Ectodermal cell (in vitro differentiated cells): ENCODE measurements around the gene EPHB4.

ENCODE experiments used
- H3K27ac ChIP-seq: 2 replicates; pipeline ENCODE4 v1.7.0; 2013; ENCODE audit warnings: mild to moderate bottlenecking, low read depth, low read length; ENCODE audit not compliant: insufficient read depth, poor library complexity, severe bottlenecking
- H3K27me3 ChIP-seq: 2 replicates; pipeline ENCODE4 v1.7.0; 2013; ENCODE audit warnings: mild to moderate bottlenecking, low read length; ENCODE audit not compliant: insufficient read depth, control insufficient read depth, poor library complexity, severe bottlenecking
- H3K36me3 ChIP-seq: one replicate; pipeline ENCODE4 v1.7.0; 2013; ENCODE audit warnings: low read length; ENCODE audit not compliant: control insufficient read depth, insufficient read depth
- H3K4me1 ChIP-seq: one replicate; pipeline ENCODE4 v1.7.0; 2013; ENCODE audit warnings: low read length; ENCODE audit not compliant: control insufficient read depth, insufficient read depth
- H3K4me3 ChIP-seq: 2 replicates; pipeline ENCODE4 v1.7.0; 2013; ENCODE audit warnings: low read depth, low read length, control low read depth; ENCODE audit not compliant: insufficient read depth
- H3K9me3 ChIP-seq: 2 replicates; pipeline ENCODE4 v1.7.0; 2013; ENCODE audit warnings: mild to moderate bottlenecking, low read length, moderate library complexity; ENCODE audit not compliant: control insufficient read depth
- WGBS, 2 experiments: methylation state at CpG; one replicate each; pipeline ENCODE4 v1.1.7; 2013; ENCODE audit warnings: missing lambda C conversion rate in 2 of 2; 5-methylcytosine and 5-hydroxymethylcytosine counted together

EPHB4 gene

GRCh38 chr7:100865938-100866728, 38.8 kb upstream of the EPHB4 start:
- WGBS, 2 experiments: 94 to 95% methylated on average over 46 of the region's 46 CpGs
- peaks cover 6% of the 10 kb centered on the region for H3K4me1 ChIP-seq
- H3K9me3 ChIP-seq: no peaks in the 10 kb centered on the region
- no peak overlapping the region for H3K4me3 ChIP-seq
- peaks cover 4% of the 10 kb centered on the region for H3K36me3 ChIP-seq
- H3K27me3 ChIP-seq: no peaks in the 10 kb centered on the region
- no peak overlapping the region for H3K27ac ChIP-seq

- H3K4me1 ChIP-seq: peaks cover 6% of the 10 kb centered on the region
- no peaks in the 10 kb centered on the region for H3K27me3 ChIP-seq
- H3K27ac ChIP-seq: no peak overlapping the region
- H3K36me3 ChIP-seq: peaks cover under 1% of the 10 kb centered on the region
- WGBS, 2 experiments: 84 to 85% methylated on average over 17 of the region's 17 CpGs
- H3K4me3 ChIP-seq: no peak overlapping the region
- no peaks in the 10 kb centered on the region for H3K9me3 ChIP-seq
Measured at GRCh38 chr7:100865372-100865911, 38.1 kb upstream of the EPHB4 start.

GRCh38 chr7:100864263-100864845, 37.0 kb upstream of the EPHB4 start:
- Histone ChIP-seq H3K4me1 (peaks cover 6% of the 10 kb centered on the region), H3K27ac (no peak overlapping the region), H3K36me3 (no peaks in the 10 kb centered on the region), H3K9me3 (no peaks in the 10 kb centered on the region), H3K27me3 (no peaks in the 10 kb centered on the region), H3K4me3 (no peak overlapping the region)
- WGBS, 2 experiments: 93 to 96% methylated on average over 11 to 12 of the region's 12 CpGs

- 96 to 97% methylated on average over 10 of the region's 10 CpGs for WGBS, 2 experiments
- no peaks in the 10 kb centered on the region for H3K9me3 ChIP-seq
- no peaks in the 10 kb centered on the region for H3K36me3 ChIP-seq
- no peak overlapping the region for H3K4me3 ChIP-seq
- no peaks in the 10 kb centered on the region for H3K27me3 ChIP-seq
- H3K4me1 ChIP-seq: peaks cover 4% of the 10 kb centered on the region
- H3K27ac ChIP-seq: no peak overlapping the region
Measured at GRCh38 chr7:100863406-100863950, 36.2 kb upstream of the EPHB4 start.

- H3K36me3 ChIP-seq: no peaks in the 10 kb centered on the region
- no peak overlapping the region for H3K27ac ChIP-seq
- H3K4me1 ChIP-seq: no peaks in the 10 kb centered on the region
- H3K9me3 ChIP-seq: no peaks in the 10 kb centered on the region
- H3K27me3 ChIP-seq: no peaks in the 10 kb centered on the region
- H3K4me3 ChIP-seq: no peak overlapping the region
- 96 to 97% methylated on average over 14 of the region's 14 CpGs for WGBS, 2 experiments
Measured at GRCh38 chr7:100861616-100861985, 34.3 kb upstream of the EPHB4 start.

GRCh38 chr7:100860702-100861615, 33.6 kb upstream of the EPHB4 start:
- Histone ChIP-seq H3K27me3 (no peaks in the 10 kb centered on the region), H3K9me3 (no peaks in the 10 kb centered on the region), H3K4me1 (no peaks in the 10 kb centered on the region), H3K36me3 (no peaks in the 10 kb centered on the region), H3K4me3 (no peak overlapping the region), H3K27ac (no peak overlapping the region)
- 94 to 95% methylated on average over 18 of the region's 18 CpGs for WGBS, 2 experiments

- whole genome bisulfite sequencing, 2 experiments: 92 to 93% methylated on average over 15 of the region's 15 CpGs
Measured at GRCh38 chr7:100859856-100860255, 32.5 kb upstream of the EPHB4 start.

GRCh38 chr7:100856871-100857282, 29.6 kb upstream of the EPHB4 start:
- no peaks in the 10 kb centered on the region for H3K36me3 ChIP-seq
- no peaks in the 10 kb centered on the region for H3K4me1 ChIP-seq
- H3K27me3 ChIP-seq: peaks cover 5% of the 10 kb centered on the region
- no peak overlapping the region for H3K27ac ChIP-seq
- 85 to 86% methylated on average over 16 of the region's 16 CpGs for WGBS, 2 experiments
- no peaks in the 10 kb centered on the region for H3K9me3 ChIP-seq
- no peak overlapping the region for H3K4me3 ChIP-seq

More at GRCh38 chr7:100859856-100860255, 32.5 kb upstream of the EPHB4 start:
- no peaks in the 10 kb centered on the region for H3K9me3 ChIP-seq
- H3K27me3 ChIP-seq: no peaks in the 10 kb centered on the region
- H3K4me1 ChIP-seq: no peaks in the 10 kb centered on the region
- H3K27ac ChIP-seq: no peak overlapping the region
- no peak overlapping the region for H3K4me3 ChIP-seq
- no peaks in the 10 kb centered on the region for H3K36me3 ChIP-seq

GRCh38 chr7:100855515-100855914, 28.2 kb upstream of the EPHB4 start:
- no peaks in the 10 kb centered on the region for H3K9me3 ChIP-seq
- H3K4me1 ChIP-seq: no peaks in the 10 kb centered on the region
- 95 to 96% methylated on average over 10 of the region's 10 CpGs for WGBS, 2 experiments
- no peaks in the 10 kb centered on the region for H3K36me3 ChIP-seq
- H3K4me3 ChIP-seq: no peak overlapping the region
- no peak overlapping the region for H3K27ac ChIP-seq
- H3K27me3 ChIP-seq: peaks cover 5% of the 10 kb centered on the region
